IMR-90 (cell line): ENCODE measurements around the gene ACP2. TPM values are rescaled to one million over a fixed set of nuclear protein-coding genes. Genes with fewer than 3 reads are reported as not detected.

ENCODE experiments used
- ATAC-seq: fragments of 200-7000 bp; cut with Tn5 transposase; 2 replicates; pipeline ENCODE4 v1.9.1; 2020; ENCODE audit warnings: low read depth, mild to moderate bottlenecking, moderate library complexity
- BruUV-seq: library from RNA; stranded (reverse); fragments of 400-500 nt; replicated peaks from 2 replicates; lab custom pipeline; 2021; lab: Mats Ljungman, UMichigan
- CTCF ChIA-PET: fragments of 300-600 bp; formaldehyde crosslinking; extraction: SDS; loops from one replicate; lab custom pipeline; 2021; ENCODE audit warnings: antibody characterized with exemption; lab: Yijun Ruan, JAX
- POLR2A ChIA-PET: fragments of 300-600 bp; sonication (Branson Sonifier 250); formaldehyde crosslinking; loops from one replicate; lab custom pipeline; 2022; ENCODE audit warnings: antibody characterized with exemption; ENCODE audit not compliant: unreplicated experiment; lab: Charles Lee
- DNase-seq: peaks from one replicate; pipeline ENCODE4 v3.0.0; 2013
- H2AFZ ChIP-seq: replicated peaks from 2 replicates; pipeline ENCODE3; 2013; ENCODE audit warnings: low read length, mild to moderate bottlenecking; ENCODE audit not compliant: poor library complexity
- H2AK5ac ChIP-seq: 2 replicates; pipeline ENCODE4 v1.6.1; 2013; ENCODE audit warnings: low read depth, low read length, inconsistent platforms
- H2AK9ac ChIP-seq: replicated peaks from 2 replicates; pipeline ENCODE3; 2013; ENCODE audit warnings: mild to moderate bottlenecking, low read depth, low read length, moderate library complexity; ENCODE audit not compliant: poor library complexity
- H2BK120ac ChIP-seq: 2 replicates; pipeline ENCODE4 v1.6.1; 2013; ENCODE audit warnings: low read depth, low read length, inconsistent platforms
- H2BK15ac ChIP-seq: 3 replicates; pipeline ENCODE4 v1.6.1; 2013; ENCODE audit warnings: low read depth, low read length, inconsistent platforms
- H2BK20ac ChIP-seq: 2 replicates; pipeline ENCODE4 v1.6.1; 2013; ENCODE audit warnings: low read depth, mild to moderate bottlenecking, inconsistent platforms, low read length, moderate library complexity
- H2BK5ac ChIP-seq: 2 replicates; pipeline ENCODE4 v1.6.1; 2013; ENCODE audit warnings: mild to moderate bottlenecking, low read depth, low read length, inconsistent platforms; ENCODE audit not compliant: poor library complexity, severe bottlenecking
- H3K14ac ChIP-seq: replicated peaks from 2 replicates; pipeline ENCODE4 v1.6.1; 2013; ENCODE audit warnings: low read depth, low read length, inconsistent platforms
- H3K18ac ChIP-seq: 2 replicates; pipeline ENCODE4 v1.6.1; 2013; ENCODE audit warnings: low read depth, low read length, control low read depth
- H3K23ac ChIP-seq: 2 replicates; pipeline ENCODE4 v1.6.1; 2013; ENCODE audit warnings: low read depth, low read length, inconsistent platforms
- H3K27ac ChIP-seq: 2 replicates; pipeline ENCODE4 v1.5.1; 2013; ENCODE audit warnings: mild to moderate bottlenecking, control low read depth, low read length; ENCODE audit not compliant: insufficient read depth
- H3K27me3 ChIP-seq: 2 replicates; pipeline ENCODE4 v1.6.1; 2013; ENCODE audit warnings: low read length; ENCODE audit not compliant: control insufficient read depth, insufficient read depth
- H3K36me3 ChIP-seq: 2 replicates; pipeline ENCODE4 v1.6.1; 2013; ENCODE audit warnings: low read length, mixed read lengths; ENCODE audit not compliant: control insufficient read depth, insufficient read depth
- H3K4ac ChIP-seq: 2 replicates; pipeline ENCODE4 v1.6.1; 2013; ENCODE audit warnings: low read depth, low read length, inconsistent platforms
- H3K4me1 ChIP-seq: 2 replicates; pipeline ENCODE4 v1.6.1; 2013; ENCODE audit warnings: low read length, mixed read lengths; ENCODE audit not compliant: control insufficient read depth, insufficient read depth
- H3K4me2 ChIP-seq: 2 replicates; pipeline ENCODE4 v1.6.1; 2013; ENCODE audit warnings: low read depth, mild to moderate bottlenecking, control low read depth, low read length, moderate library complexity
- H3K4me3 ChIP-seq: 2 replicates; pipeline ENCODE4 v1.5.1; 2013; ENCODE audit warnings: low read depth, mild to moderate bottlenecking, control low read depth, low read length, moderate library complexity; ENCODE audit not compliant: insufficient read depth
- H3K56ac ChIP-seq: 2 replicates; pipeline ENCODE4 v1.6.1; 2013; ENCODE audit warnings: low read length, inconsistent platforms; ENCODE audit not compliant: insufficient read depth; ENCODE audit errors: extremely low read depth
- H3K79me1 ChIP-seq, 2 experiments: 2 replicates each; pipeline ENCODE4 v1.6.1; 2013; ENCODE audit warnings: low read length in 2 of 2, inconsistent platforms in 1 of 2, low read depth in 1 of 2
- H3K9ac ChIP-seq: 2 replicates; pipeline ENCODE4 v1.6.1; 2013; ENCODE audit warnings: low read depth, low read length, control low read depth
- H3K9me1 ChIP-seq: 2 replicates; pipeline ENCODE4 v1.6.1; 2013; ENCODE audit warnings: low read length, inconsistent platforms; ENCODE audit not compliant: insufficient read depth
- H3K9me3 ChIP-seq: 2 replicates; pipeline ENCODE4 v1.6.1; 2013; ENCODE audit warnings: low read length; ENCODE audit not compliant: control insufficient read depth, insufficient read depth
- H4K20me1 ChIP-seq: 2 replicates; pipeline ENCODE4 v1.6.1; 2013; ENCODE audit warnings: low read length, inconsistent platforms; ENCODE audit not compliant: insufficient read depth
- H4K5ac ChIP-seq: 2 replicates; pipeline ENCODE4 v1.6.1; 2013; ENCODE audit warnings: mild to moderate bottlenecking, low read depth, low read length, control low read depth
- H4K8ac ChIP-seq, 2 experiments: 2 replicates each; pipeline ENCODE4 v1.6.1; 2013; ENCODE audit warnings: low read depth in 2 of 2, low read length in 2 of 2, control low read depth in 1 of 2, inconsistent platforms in 1 of 2
- H4K91ac ChIP-seq: 2 replicates; pipeline ENCODE4 v1.6.1; 2013; ENCODE audit warnings: low read depth, low read length, inconsistent platforms; ENCODE audit not compliant: insufficient read depth
- BHLHE40 ChIP-seq: fragments of 150-350 bp; IDR thresholded peaks from 2 replicates; pipeline ENCODE4 v1.6.1; 2016; ENCODE audit warnings: mild to moderate bottlenecking, low read depth, low read length
- CEBPB ChIP-seq: IDR thresholded peaks from 2 replicates; pipeline ENCODE4 v1.6.1; 2012; ENCODE audit warnings: low read depth, low read length, improper control_type of control experiment
- CHD1 ChIP-seq: IDR thresholded peaks from 2 replicates; pipeline ENCODE4 v1.6.1; 2012; ENCODE audit warnings: low read depth, low read length, improper control_type of control experiment
- CTCF ChIP-seq: conservative IDR thresholded peaks from 2 replicates; pipeline ENCODE4 v1.5.1; 2012; ENCODE audit warnings: mild to moderate bottlenecking, low read depth, low read length, improper control_type of control experiment
- ELK1 ChIP-seq: fragments of 150-350 bp; IDR thresholded peaks from 2 replicates; pipeline ENCODE4 v1.6.1; 2016; ENCODE audit warnings: low read depth, mild to moderate bottlenecking, low read length, moderate library complexity, borderline replicate concordance
- FOS ChIP-seq: fragments of 150-350 bp; IDR thresholded peaks from 2 replicates; pipeline ENCODE4 v1.6.1; 2016; ENCODE audit warnings: low read depth, low read length
- MAFK ChIP-seq: IDR thresholded peaks from 2 replicates; pipeline ENCODE4 v1.6.1; 2012; ENCODE audit warnings: low read depth, low read length, improper control_type of control experiment
- MAZ ChIP-seq: IDR thresholded peaks from 2 replicates; pipeline ENCODE4 v1.6.1; 2012; ENCODE audit warnings: low read depth, mild to moderate bottlenecking, low read length, improper control_type of control experiment, moderate library complexity, borderline replicate concordance
- MXI1 ChIP-seq: IDR thresholded peaks from 2 replicates; pipeline ENCODE4 v1.6.1; 2012; ENCODE audit warnings: low read depth, mild to moderate bottlenecking, low read length, moderate library complexity, borderline replicate concordance
- NFE2L2 ChIP-seq: fragments of 150-350 bp; IDR thresholded peaks from 2 replicates; pipeline ENCODE4 v1.6.1; 2016; ENCODE audit warnings: low read depth, mild to moderate bottlenecking, low read length
- POLR2A ChIP-seq: IDR thresholded peaks from 2 replicates; pipeline ENCODE4 v1.6.1; 2012; ENCODE audit warnings: mild to moderate bottlenecking, low read depth, low read length
- RAD21 ChIP-seq: IDR thresholded peaks from 2 replicates; pipeline ENCODE4 v1.6.1; 2012; ENCODE audit warnings: low read length, improper control_type of control experiment
- RCOR1 ChIP-seq: IDR thresholded peaks from 2 replicates; pipeline ENCODE4 v1.6.1; 2012; ENCODE audit warnings: mild to moderate bottlenecking, low read length, improper control_type of control experiment; ENCODE audit not compliant: insufficient replicate concordance
- RFX5 ChIP-seq: IDR thresholded peaks from 2 replicates; pipeline ENCODE4 v1.8.0; 2012; ENCODE audit warnings: low read depth, mild to moderate bottlenecking, low read length, moderate library complexity
- SMC3 ChIP-seq: fragments of 150-350 bp; IDR thresholded peaks from 2 replicates; pipeline ENCODE4 v1.6.1; 2016; ENCODE audit warnings: low read depth, mild to moderate bottlenecking, antibody characterized with exemption, low read length, moderate library complexity
- USF2 ChIP-seq: fragments of 150-350 bp; IDR thresholded peaks from 2 replicates; pipeline ENCODE4 v1.6.1; 2017; ENCODE audit warnings: mild to moderate bottlenecking, antibody characterized with exemption, low read length, low read depth
- WGBS, 2 experiments: methylation state at CpG; one replicate each; pipeline versions ENCODE4 v1.1.5 to v1.1.7; 2013; ENCODE audit warnings: missing lambda C conversion rate in 2 of 2; ENCODE audit not compliant: insufficient read length in 1 of 2; ENCODE audit errors: extremely low coverage in 2 of 2; 5-methylcytosine and 5-hydroxymethylcytosine counted together
- dilution Hi-C: fragments of 300-500 bp; cut with HindIII; formaldehyde crosslinking; loops from one replicate; pipeline ENCODE4 v1.14.3; 2018; ENCODE audit warnings: low sequenced_read_pairs; ENCODE audit not compliant: unreplicated experiment
- in situ Hi-C: fragments of 300-500 bp; cut with MboI; formaldehyde crosslinking; loops from 3 replicates; pipeline ENCODE4 v1.14.3; 2019; ENCODE audit warnings: low sequenced_read_pairs, inconsistent platforms, mixed read lengths
- intact Hi-C: fragments of 100-400 bp; cut with micrococcal nuclease; formaldehyde crosslinking; loops from 2 replicates; pipeline ENCODE4 v1.10.0; 2022
- polyA plus RNA-seq, 3 experiments: library from polyadenylated mRNA; depleted of rRNA; stranded (reverse); fragments of >200 nt; gene quantifications; 2 replicates each; pipeline ENCODE4 v1.2.3, GENCODE V29; 2012; ENCODE audit warnings: low replicate concordance in 1 of 3
- total RNA-seq: library from RNA; depleted of rRNA; stranded (reverse); fragments of >200 nt; gene quantifications from 2 replicates; pipeline ENCODE4 v1.2.3, GENCODE V29; 2012

ACP2 gene
- total and polyA plus RNA-seq, 2 of the 4 experiments (the other 2 are of a cell fraction): 17.7 to 23.6 TPM

GRCh38 chr11:47288066-47288465, 39.5 kb upstream of the ACP2 start:
- Histone ChIP-seq H3K4ac (no peak overlapping the region), H3K27me3 (no peaks in the 10 kb centered on the region), H3K79me1 (no peaks in the 10 kb centered on the region), H4K20me1 (no peaks in the 10 kb centered on the region), H4K91ac (no peak overlapping the region), H2BK15ac (no peak overlapping the region), H3K9me1 (peaks cover 11% of the 10 kb centered on the region; the same call in 1 of the 2 replicates), H3K27ac (no peak overlapping the region), H2AFZ (no peak overlapping the region), H3K9me3 (no peaks in the 10 kb centered on the region), H2BK5ac (no peak overlapping the region), H3K4me2 (no peak overlapping the region), H3K4me1 (no peaks in the 10 kb centered on the region), H3K23ac (no peak overlapping the region), H3K18ac (no peak overlapping the region), H2BK120ac (no peak overlapping the region), H3K4me3 (no peak overlapping the region), H3K56ac (no peak overlapping the region), H3K9ac (no peak overlapping the region), H3K36me3 (peaks cover 77% of the 10 kb centered on the region), H2BK20ac (no peak overlapping the region), H4K8ac (no peak overlapping the region), H3K14ac (no peak overlapping the region), H2AK9ac (no peak overlapping the region), H2AK5ac (no peak overlapping the region), H4K5ac (no peak overlapping the region)
- dilution Hi-C loops (no loop called here), intact Hi-C loops (no loop called here), in situ Hi-C loops (no loop called here)
- BruUV-seq: no TSS peak
- ChIA-PET CTCF (no interaction called here), POLR2A (no interaction called here)
- DNase-seq: no peak
- TF ChIP-seq ELK1: no peak
- no peak for TF ChIP-seq POLR2A
- TF ChIP-seq NFE2L2: no peak
- TF ChIP-seq CHD1: no peak
- TF ChIP-seq RAD21: no peak
- no peak for TF ChIP-seq RFX5
- no peak for TF ChIP-seq RCOR1
- no peak for TF ChIP-seq MAZ
- TF ChIP-seq BHLHE40: no peak
- no peak for TF ChIP-seq FOS
- no peak for TF ChIP-seq CTCF
- no peak for TF ChIP-seq MAFK
- TF ChIP-seq MXI1: no peak
- TF ChIP-seq USF2: no peak
- TF ChIP-seq SMC3: no peak
- no peak for TF ChIP-seq CEBPB
- 100% methylated on average over 1 of the region's 5 CpGs; no CpG with 5 or more reads in 1 of the 2 experiments for WGBS, 2 experiments
- no peak for ATAC-seq
